HS-5 (cell line): Measurements from ENCODE around the gene ITPK1.
"Not testable (repeated sequence)": the region's sequence is repeated elsewhere in the genome, so short reads cannot be mapped to it uniquely, and the experiment has no call there.

Experiments used
- DNase-seq: peaks from one replicate; pipeline ENCODE4 v3.0.0-alpha.2; 2012; ENCODE audit warnings: low read depth

ITPK1 gene

DNA sequence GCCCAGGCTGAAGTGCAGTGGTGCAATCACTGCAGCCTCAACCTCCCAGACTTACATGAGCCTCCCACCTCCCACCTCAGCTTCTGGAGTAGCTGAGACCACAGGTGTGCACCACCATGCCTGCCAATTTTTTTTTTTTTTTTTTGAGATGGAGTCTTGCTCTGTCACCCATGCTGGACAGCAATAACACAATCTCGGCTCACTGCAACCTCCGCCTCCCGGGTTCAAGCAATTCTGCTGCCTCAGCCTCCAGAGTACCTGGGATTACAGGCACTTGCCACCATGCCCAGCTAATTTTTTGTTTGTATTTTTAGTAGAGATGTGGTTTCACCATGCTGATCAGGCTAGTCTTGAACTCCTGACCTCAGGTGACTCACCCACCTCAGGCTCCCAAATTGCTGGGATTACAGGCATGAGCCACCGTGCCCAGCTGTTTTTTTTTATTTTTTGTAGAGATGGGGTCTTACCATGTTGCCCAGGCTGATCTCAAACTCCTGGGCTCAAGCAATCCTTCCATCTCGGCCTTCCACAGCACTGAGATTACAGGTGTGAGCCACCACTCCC lies 15.6 kb upstream of the ITPK1 start:
- not testable (repeated sequence) for DNase-seq

DNA sequence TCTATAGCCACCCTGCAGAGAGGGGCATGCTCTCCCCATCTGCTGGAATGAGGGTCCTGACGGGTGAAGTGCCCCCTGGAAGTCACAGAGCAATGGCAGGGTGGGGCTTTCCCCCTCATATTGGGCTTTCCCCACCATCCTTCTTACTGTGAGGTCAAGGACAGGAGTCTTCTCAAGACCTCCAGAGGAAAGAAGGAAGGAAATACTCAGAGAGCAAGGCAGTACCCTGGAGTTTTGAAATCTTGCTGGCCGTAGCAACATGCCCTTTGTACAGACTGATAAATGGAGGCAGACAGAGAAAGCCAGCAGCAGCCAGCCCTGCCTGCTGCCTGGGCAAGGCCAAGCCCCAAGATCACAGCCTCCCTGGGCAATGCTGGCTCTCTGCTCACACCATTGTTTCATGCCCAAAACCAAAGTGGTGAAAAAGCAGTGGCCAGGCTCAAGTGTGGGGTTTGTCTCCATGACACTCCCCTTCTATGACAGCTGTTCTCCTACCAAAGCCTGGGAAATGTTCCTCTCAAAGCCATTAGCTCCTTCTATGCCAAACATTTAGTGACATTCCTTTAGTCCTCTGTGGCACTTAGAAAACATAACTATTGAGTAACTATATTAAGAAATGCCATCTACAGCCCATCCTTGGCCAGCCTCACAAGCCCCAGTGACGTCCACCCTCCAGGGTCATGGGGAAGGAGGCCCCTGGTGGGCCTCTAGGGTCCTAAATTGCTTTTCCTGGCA lies 13.2 kb upstream of the ITPK1 start:
- no peak for DNase-seq

DNA sequence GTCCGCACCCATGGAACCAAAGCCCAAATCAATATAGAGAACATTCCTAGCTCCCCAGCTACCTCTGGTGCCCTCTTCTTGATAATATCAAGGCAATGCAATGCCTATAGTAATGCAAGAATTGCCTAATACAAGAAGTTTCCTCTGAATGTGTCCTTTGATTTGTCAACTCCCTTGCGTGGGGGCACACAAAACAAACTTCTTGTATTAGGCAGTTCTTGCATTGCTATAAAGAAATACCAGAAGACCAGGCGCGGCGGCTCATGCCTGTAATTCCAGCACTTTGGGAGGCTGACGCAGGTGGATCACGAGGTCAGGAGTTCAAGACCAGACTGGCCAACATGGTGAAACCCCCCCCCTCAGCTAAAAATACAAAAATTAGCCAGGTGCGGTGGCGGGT lies 10.4 kb upstream of the ITPK1 start:
- DNase-seq: no peak

DNA sequence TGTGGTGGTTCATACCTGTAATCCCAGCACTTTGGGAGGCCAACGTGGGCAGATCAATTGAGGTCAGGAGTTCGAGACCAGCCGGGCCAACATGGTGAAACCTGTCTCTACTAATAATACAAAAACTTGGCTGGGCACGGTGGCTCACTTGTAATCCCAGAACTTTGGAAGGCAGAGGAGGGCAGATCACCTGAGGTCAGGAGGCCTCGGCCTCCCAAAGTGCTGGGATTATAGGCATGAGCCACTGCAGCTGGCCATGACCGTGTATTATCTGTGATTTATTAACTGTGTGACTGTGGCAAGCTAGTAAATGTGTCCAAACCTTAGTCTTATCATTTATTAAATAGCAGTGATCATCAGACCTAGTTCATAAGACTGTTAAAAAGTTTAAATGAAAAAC lies 7.1 kb upstream of the ITPK1 start:
- DNase-seq: no peak

DNA sequence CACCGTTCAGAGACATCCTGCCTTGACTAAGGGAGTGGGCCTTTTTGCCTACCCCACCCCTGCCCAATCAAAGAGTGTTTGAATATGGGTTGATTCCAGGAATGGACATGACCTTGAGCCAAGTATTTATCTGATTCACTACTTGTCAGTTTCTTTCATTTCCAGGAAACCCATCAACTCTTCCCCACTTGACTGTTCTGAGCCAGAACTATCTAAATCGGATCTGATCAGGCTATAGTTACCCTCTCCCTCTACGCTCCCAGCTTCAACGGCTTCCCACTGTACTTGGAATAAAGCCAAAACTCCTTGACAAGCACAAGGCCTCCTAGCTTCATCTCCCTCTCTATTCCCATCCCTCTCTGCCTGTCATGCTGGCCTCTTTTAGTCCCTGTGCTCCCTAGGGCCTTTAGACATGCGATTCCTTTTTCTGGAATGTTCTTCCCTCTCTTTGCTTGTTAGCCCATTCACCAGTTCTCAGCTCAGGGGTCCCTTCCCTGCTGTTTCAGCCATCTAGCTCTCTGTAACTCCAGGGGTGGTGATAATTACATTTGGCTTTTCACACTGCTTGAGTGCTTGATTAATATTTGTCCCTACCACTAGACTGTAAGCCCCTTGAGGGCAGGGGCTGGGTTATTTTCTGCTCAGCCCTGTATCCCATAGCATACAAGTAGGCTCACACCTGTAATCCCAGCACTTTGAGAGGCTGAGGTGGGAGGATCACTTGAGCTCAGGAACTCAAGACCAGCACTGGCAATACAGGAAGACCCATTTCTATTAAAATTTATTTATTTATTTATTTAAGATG lies 5.5 kb upstream of the ITPK1 start:
- no peak for DNase-seq

DNA sequence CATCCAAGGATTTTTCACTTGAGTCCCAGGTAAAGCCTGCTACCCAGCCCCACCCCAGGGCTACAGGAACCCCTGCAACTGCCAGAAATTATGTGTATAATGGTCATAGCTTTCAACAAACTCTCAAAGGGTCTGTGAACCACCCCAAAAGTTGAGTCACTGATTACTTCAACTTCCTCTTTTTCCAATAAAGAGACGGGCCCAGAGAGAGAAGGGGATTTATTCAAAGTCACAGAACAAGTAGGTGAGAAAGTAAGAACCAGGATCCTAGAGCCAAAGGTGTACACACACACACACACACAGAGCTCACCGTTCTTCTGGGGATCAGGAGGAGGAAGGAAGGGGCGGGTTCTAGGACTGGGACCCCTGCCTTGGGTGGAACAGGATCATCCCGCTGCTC lies 4.8 kb upstream of the ITPK1 start:
- DNase-seq: no peak

DNA sequence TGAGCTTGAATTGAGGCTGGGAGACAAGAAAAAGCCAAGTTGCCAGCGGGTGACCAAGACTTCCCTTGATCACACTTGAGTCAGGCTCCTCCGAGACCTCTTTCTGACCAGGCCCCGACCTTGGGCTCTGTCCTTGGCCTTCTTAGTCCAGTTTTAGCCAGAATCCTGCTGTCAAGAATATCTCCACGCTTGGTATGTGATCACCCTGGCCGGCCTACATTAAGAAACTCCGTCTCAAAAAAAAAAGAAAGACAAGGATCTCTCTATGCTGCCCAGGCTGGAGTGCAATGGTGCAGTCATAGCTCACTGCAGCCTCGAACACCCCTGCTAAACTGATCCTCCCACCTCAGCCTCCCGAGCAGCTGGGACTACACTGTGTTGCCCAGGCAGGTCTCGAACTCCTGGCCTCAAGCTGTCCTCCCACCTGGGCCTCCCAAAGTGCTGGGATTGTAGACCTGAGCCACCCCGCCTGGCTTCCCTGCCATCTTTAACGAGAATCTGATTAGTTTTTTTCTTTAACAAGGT lies 1.0 kb upstream of the ITPK1 start:
- no peak for DNase-seq

DNA sequence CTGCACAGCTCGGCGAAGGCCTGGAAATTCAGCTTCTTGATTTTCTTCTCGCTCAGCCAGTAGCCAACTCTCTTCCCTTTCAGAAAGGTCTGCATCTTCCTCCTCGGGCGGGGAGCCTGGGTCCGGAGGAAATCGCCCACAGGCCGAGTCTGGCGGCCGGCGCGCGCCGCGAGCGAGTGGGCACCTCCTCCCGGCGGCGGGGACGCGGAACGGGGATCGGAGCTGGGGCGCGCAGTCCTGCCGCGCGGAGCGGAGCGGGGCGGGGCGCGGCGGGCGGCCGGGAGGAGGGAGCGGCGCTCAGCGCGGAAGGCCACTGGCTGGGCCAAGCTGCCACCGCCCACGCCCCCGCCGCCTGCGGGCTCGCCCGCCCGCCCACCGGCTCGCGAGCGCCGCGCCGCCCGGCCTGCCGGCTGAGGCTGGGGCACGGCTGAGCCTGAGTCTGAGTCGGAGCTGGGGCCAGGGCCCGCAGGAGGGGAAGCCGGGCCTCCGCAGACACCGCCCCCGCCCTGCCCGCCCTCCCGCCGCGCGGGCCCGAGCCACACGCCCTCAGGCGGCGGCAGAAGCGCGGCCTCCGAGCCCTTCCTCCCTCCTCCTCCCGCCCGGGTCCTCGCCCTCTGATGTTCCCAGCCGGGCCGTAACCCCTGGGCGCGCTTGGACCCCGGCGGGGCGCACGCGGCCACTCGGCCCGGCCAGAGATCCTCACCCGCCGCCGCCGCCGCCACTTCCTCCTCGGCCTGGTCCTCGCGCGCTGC lies 480 bp downstream of the ITPK1 start:
- no peak for DNase-seq

DNA sequence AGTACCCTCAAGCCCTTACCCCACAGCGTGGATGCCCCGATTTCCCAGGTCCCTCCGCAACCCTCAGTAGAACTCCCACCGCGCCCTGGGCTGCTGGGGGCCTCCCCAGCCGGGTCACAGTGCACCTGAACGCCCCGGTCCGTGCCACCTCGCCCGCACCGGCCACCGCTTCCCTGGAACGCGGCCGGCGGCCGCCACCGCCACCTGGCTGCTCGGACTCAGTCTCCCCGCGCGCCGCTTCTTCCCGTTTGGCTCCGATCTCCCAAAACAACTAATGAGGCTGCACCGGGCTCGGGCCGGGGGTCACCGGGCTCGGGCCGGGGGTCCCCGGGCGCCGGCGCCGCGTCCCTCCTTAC lies 1.0 kb downstream of the ITPK1 start:
- no peak for DNase-seq

DNA sequence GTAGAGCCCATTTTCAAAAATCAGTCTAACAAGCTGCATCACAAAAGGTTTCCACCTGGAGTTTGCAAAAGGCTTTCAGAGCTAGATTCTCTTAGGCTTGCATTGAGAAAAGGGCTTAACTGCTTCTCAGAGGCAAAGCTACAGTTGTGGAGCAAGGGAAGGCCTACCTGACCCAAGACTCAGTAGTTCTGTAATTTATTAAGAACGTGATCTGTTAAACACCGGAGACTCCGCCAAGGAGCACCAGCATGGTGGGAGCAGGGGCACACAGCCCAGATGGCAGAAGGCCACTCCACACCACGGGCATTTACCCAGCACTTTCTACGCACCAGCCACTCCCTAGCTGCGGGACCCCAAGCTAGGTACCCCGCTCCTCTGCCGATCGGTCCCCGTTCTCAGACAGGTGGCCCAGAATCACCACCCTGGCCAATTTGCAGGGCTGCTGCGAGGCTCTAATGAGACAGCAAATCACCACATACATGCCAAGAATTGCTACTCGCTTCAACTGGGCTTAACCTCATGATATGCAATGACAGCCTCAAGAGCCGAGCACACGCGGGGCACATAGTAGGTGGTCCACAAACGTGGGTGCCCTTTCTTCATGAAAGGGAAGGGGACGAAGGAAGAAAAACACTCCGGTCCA lies 1.5 kb downstream of the ITPK1 start:
- DNase-seq: no peak

DNA sequence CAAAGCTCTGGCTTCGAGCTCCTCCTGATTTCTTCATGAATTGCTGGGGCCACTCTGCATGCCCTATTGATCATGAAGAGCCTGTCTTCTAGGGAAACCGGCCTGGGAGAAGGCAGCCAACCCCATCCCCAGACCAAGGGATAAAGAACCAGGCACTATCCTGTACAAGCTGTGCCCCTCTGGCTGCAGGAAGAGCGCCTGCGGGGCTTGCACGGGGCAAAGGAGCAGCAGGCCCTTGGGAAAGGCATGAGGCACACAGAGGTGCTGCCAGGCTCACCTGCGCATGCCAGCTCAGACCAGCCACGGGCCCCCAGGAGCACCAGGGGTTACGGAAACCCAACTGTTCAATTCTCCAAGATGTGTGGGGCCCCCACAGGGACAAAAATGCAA lies 2.1 kb downstream of the ITPK1 start:
- DNase-seq: no peak

DNA sequence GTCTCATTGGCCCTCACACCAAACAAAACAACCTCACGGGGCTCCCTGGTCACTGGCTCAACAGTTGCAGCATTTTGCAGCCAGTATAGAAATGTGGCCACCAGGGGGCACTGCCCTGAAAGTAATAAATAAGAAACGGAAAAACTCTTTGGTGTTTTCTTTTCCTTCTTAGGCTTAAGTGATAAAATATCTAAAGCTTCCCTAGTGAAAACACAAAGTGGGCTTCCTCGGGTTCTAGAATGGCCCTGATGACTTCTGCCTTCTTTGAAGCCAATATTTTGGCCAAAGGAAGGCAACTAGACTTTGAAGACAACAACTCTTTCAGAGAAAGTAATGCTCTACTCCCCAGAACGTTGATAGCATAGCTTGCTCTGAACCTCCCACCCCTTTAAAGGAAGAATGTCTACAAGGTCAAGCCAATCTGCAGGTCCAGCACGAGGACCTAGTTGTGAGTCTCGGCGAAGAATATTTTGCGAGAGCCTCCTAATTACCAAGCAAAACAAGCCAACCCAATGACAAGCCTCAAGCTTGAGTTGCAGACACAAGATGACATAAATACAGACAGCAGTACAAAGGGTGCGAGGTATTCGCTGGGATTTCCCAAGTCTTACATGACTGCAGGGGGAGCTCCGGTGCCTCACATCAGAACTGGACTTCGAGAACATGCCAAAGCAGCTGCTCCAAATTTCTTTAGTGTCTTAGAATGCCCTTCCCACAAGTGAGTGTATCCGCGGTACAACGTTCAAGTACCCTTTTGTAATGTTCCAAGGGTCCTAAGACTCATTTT lies 2.6 kb downstream of the ITPK1 start:
- no peak for DNase-seq

DNA sequence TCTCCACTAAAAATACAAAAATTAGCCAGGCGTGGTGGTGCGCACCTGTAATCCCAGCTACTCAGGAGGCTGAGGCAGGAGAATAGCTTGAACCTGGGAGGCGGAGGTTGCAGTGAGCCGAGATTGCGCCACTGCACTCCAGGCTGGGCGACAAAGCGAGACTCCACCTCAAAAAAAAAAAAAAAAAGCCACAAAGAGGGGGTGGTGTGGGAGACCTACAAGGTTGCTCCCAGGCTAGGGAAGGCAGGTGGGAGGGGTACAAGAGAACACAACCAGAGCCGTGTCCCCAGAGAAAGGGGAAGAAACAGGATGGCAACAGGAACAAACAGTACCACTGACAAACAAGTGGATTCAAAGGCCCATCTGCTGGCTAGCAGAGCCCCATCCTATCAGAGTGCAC lies 4.2 kb downstream of the ITPK1 start:
- not testable (repeated sequence) for DNase-seq

DNA sequence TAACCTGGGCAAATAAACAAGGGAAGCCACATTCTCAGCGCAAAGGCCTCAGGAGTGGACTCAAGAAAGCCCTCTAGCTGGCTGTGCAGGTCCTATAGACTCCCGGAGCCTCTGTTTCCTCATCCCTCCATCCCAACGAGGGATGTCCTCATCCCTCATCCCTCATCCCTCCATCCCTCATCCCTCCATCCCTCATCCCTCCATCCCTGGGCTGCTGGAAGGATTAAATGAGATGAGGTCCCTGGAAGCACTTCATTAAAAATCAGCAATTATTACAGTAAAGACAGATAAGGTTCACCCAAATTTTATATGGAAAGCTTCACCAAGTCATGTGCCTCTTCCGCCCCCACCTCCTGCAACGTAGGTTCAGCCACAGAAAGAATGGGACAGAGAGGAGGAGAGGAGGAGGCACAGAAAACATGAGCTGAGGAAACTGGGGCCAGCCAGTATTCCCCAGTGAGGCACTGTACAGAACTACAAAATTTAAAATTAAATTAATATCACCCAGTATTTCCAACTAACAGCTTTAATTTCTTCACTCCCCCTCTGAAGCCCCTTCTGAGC lies 4.8 kb downstream of the ITPK1 start:
- DNase-seq: no peak

DNA sequence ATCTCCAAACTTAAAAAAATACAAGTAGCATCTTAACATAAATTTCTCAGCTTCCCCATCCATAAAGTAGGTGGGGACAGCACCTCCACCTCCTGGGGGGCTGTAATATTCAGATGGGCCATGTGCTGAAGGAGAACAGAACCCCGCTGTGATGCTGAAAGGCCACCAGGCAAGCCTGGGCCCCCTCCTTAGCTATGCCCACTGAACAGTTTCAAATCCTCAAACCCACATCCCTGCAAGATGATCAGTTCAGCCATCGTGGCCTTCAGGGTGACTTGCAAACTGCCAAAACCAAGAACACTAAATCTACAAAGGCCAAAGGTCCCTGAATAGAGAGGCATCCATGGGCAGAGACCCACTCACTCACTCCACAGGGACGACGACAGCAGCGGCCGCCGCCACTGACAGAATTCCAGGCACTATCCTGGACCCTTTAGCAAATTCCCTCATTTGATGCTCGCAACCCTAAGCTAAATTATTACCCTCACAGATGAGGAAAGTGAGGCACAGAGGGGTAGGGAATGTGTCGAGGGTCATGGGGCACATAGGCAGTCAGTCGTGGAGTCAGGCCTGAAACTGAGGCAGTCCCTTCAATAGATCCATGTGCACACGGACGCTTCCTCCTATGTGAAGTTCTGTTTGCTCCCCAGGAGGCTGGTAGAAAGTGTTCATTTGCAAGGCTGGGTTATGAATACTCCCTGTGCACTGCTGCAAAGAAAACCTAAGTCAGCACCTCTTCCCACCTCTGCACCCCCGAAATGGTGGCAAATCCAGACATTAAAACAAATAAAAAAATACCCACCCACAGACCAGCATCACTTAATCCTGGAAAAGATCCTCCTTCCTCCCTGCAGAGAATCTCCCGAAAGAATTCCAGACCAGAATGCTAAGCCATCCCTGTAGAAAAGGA lies 5.9 kb downstream of the ITPK1 start:
- no peak for DNase-seq

DNA sequence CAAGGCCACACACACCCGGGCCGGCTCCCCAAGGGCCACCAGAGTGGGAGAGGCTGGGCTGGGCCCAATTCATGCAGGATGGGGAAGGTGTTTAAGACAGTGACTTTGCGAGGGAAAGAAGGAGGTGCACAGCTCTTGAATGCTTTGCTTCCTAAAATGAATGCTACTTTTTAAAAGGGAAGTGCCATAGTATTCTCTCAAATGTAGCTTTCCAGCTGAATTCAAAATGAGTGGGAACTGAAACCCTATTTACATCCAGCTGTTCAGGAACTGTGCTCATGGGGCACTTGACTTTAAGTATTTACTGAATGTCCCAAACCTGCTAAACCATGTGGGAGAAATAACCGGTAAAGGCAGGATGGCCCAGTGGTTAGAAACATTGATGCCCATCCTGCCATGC lies 7.6 kb downstream of the ITPK1 start:
- no peak for DNase-seq

DNA sequence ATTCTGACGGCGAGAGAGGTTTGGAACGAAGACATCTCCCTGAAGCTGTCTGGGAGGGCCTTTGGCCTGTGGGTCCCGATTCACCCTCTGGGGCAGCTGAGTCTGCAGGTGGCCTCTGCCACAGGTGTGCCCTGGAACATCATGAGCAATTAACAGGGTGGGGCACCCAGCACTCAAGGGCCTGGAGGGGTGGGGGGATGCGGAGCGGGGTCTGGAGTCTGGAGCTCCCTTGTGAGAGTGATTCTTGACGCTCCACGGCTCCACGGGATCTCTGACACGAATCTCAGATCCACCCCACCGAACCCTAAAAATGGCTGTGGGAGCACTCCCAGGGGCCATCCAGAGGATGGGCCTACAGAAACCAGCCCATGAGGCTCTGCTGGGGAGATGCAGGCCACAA lies 8.3 kb downstream of the ITPK1 start:
- no peak for DNase-seq

DNA sequence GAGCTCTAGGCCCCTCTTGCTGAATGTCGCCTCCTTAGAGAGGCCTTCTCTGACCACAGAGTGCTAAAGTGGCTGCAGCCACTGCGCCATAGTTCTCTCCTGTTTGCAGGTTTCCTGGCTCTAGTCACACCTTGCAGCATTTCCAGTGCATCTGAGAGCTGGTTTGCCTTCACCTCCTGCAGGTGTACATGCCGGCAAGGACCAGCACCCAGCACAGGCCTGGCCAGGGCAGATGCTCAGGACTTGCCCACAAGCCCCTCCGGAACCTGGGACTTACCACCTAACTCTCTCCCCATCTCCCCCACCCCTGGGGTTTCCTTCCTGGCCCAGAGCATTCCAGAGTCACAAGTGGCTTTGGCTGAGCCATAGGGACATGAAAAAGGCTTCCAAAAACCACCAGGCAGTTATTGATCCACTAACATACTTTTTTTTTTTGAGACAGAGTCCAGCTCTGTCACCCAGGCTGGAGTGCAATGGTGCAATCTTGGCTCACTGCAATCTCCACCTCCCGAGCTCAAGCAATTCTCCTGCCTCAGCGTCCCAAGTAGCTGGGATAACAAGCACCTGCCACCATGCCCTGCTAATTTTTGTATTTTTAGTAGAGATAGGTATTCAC lies 9.1 kb downstream of the ITPK1 start:
- DNase-seq: no peak

DNA sequence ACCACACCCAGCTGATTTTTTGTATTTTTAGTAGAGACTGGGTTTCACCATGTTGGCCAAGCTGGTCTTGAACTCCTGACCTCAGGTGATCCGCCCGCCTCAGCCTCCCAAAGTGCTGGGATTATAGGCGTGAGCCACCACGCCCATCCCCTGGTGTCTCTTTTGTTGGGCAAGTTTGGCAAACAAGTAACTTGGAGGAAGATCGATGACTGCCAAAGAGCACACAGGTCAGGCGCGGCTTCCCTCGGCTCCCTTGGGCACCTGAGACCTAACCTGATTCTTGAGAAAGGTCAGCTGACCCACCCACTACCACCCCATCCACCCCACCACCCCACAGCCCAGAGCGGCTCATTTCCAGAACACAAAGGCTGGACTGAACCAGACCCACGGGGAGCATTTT lies 9.9 kb downstream of the ITPK1 start:
- DNase-seq: not testable (repeated sequence)
